Hepatocyte (in vitro differentiated cells): ENCODE measurements around the gene DIAPH3.

Source experiments
- EZH2 ChIP-seq: fragments of 200-600 bp; sonication (generic); IDR thresholded peaks from 2 replicates; pipeline ENCODE4 v1.6.1; 2016; ENCODE audit warnings: antibody characterized with exemption, mild to moderate bottlenecking, borderline replicate concordance
- EZH2phosphoT487 ChIP-seq: fragments of 200-600 bp; sonication (generic); IDR thresholded peaks from one replicate; pipeline ENCODE4 v1.6.1; 2018; ENCODE audit warnings: antibody characterized with exemption, mild to moderate bottlenecking, low read depth, moderate library complexity; ENCODE audit not compliant: unreplicated experiment, severe bottlenecking
- TF ChIP-seq, protein P1 (sequence below): fragments of 200-600 bp; sonication (generic); IDR thresholded peaks from 2 replicates; pipeline ENCODE4 v1.5.1; 2016; ENCODE audit warnings: antibody characterized with exemption, mild to moderate bottlenecking; ENCODE audit not compliant: poor library complexity

DNA sequence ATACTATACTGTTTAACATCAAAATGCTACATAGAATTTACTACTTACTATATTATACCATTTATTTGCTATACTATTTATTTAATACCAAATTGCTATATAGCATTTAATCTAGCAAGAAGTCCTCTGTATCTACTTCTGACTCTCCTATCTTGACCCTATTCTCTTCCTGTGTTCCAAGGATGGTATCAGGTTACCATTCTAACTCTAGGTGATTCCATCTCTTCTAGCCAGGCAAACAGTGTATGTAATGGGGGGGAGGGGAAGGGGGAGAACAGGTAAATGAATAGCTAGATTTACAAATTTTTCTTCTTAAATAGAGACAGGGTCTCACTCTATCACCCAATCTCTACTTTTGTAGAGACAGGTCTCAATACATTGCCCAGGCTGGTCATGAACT, 200.3 kb downstream of the DIAPH3 start:
- TF ChIP-seq, protein P1, sequence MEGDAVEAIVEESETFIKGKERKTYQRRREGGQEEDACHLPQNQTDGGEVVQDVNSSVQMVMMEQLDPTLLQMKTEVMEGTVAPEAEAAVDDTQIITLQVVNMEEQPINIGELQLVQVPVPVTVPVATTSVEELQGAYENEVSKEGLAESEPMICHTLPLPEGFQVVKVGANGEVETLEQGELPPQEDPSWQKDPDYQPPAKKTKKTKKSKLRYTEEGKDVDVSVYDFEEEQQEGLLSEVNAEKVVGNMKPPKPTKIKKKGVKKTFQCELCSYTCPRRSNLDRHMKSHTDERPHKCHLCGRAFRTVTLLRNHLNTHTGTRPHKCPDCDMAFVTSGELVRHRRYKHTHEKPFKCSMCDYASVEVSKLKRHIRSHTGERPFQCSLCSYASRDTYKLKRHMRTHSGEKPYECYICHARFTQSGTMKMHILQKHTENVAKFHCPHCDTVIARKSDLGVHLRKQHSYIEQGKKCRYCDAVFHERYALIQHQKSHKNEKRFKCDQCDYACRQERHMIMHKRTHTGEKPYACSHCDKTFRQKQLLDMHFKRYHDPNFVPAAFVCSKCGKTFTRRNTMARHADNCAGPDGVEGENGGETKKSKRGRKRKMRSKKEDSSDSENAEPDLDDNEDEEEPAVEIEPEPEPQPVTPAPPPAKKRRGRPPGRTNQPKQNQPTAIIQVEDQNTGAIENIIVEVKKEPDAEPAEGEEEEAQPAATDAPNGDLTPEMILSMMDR, result no peak
- TF ChIP-seq EZH2 (no peak), EZH2phosphoT487 (no peak)
